ENCODE measurements around the gene ZFHX3.

The ZFHX3 gene

DNA sequence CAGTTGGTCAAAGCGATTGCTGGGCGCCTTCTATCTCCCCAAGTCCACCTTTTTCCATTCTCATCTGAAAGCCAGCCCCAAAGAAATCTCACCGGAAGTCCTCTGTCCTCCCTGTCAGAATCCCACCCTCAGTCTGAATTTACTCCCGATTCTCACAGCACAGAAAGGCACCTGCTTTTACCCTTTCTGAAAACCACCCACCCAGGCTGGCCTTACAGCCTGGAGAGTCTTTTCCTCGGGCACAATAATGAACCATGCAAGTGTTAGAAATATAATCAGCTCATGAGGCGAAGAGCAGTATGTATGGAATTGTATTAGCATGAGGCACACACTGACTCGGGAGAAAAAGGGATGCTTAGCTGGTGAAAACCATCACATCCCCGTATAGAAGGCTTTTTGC is 1.2 kb upstream of the ZFHX3 start:
- POLR2A ChIA-PET (ENCODE audit: low non-redundant PET), result no interaction called here
- peak overlapping the region; percentile 98 for H3K27ac ChIP-seq
- CTCF ChIA-PET, result interaction anchor here (0.6 kb wide), 1 partner anchor 100 kb away, joined by 3 read pairs; no protein-coding TSS in a partner anchor
- no peak for DNase-seq (ENCODE audit: low spot score)
- TF ChIP-seq, protein P1, sequence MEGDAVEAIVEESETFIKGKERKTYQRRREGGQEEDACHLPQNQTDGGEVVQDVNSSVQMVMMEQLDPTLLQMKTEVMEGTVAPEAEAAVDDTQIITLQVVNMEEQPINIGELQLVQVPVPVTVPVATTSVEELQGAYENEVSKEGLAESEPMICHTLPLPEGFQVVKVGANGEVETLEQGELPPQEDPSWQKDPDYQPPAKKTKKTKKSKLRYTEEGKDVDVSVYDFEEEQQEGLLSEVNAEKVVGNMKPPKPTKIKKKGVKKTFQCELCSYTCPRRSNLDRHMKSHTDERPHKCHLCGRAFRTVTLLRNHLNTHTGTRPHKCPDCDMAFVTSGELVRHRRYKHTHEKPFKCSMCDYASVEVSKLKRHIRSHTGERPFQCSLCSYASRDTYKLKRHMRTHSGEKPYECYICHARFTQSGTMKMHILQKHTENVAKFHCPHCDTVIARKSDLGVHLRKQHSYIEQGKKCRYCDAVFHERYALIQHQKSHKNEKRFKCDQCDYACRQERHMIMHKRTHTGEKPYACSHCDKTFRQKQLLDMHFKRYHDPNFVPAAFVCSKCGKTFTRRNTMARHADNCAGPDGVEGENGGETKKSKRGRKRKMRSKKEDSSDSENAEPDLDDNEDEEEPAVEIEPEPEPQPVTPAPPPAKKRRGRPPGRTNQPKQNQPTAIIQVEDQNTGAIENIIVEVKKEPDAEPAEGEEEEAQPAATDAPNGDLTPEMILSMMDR (conservative IDR thresholded peaks at IDR 0.05; ENCODE audit: low read depth), result no peak

DNA sequence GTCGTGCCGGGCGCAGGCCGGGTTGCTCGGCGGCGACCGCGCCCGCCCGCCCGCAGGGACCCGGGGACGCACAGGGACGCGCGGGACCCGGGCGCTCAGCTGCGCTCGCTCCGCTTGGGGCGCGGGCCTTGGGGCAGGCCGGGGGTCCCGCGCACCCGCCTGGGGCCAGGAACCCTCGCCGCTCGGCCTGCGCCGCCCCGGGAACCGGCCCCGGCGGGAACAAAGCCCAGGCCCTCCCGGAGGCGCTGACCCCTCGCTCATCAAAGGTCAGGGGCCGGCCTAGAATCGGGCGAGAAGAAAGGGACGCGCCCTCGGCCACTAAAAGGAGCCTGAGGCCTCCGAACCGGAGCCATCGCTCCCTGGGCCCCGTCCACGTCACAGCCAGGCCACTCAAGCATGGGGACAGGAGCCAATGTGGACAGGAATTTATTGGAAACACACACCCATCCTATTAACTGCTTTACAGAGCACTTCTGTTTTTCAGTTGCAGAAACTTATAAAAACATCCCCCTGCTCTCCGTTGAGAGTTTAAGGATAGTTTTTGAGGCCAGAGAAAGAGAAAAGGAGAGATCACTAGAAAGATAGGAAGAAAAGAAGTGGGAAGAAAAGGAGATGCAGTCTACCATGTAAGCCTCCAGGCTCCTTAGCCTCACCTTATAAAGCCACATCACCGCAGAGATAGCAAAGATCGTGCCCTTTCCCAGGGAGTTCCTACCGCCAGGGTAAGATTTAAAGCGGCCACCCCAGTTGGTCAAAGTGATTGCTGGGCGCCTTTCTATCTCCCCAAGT is 558 bp upstream of the ZFHX3 start:
- TF ChIP-seq, protein P1 (conservative IDR thresholded peaks at IDR 0.05; ENCODE audit: low read depth), result peak; percentile 15; the same call in 1 of the 2 replicates
- ChIA-PET CTCF (no interaction called here), POLR2A (ENCODE audit: low non-redundant PET) (no interaction called here)
- peak overlapping the region; percentile 98 for H3K27ac ChIP-seq
- DNase-seq (ENCODE audit: low spot score), result no peak

DNA sequence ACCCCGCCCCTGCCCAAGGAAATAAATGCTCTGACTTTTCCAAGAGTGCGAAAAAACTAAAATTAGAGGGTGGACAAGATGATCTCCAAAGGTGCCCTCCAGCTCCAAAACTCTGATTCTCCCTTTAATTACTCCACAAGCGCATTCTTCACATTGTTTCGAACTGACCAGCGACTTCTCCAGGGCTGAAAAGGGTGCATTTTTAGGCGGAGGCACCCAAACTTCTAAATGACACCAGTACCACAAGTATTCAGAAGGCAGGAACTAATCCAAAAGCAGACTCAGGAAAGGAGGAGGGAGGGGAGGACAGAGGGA is 750 bp downstream of the ZFHX3 start:
- CTCF ChIA-PET, result interaction anchor here (0.5 to 0.7 kb wide), 3 partner anchors 86 to 954 kb away, joined by 3 to 9 read pairs (median 3); partner anchors contain the start of genes DHX38 and TXNL4B
- POLR2A ChIA-PET (ENCODE audit: low non-redundant PET), result no interaction called here
- H3K27ac ChIP-seq, result peak overlapping the region; percentile 98
- DNase-seq (ENCODE audit: low spot score), result no peak
- TF ChIP-seq, protein P1 (conservative IDR thresholded peaks at IDR 0.05; ENCODE audit: low read depth), result no peak

DNA sequence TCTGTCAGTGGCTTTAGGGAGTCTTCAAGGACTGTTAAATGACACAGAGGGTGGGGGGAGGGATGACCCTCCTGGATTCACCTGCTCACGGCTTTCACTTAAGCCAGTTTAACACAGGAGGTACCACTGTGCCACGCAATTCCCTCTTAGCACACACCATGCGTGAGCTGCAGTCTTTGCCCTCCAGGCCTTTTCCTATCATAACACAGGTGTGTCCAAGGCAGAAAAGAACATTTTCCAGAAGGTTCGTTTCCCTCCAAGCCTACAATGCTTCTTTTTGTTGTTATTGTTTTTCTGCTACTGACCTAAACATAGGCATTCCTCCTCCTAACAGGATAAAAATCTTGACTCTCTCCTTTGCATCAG is 1.1 kb downstream of the ZFHX3 start:
- H3K27ac ChIP-seq, result peak overlapping the region; percentile 98
- ChIA-PET POLR2A (ENCODE audit: low non-redundant PET) (no interaction called here), CTCF (interaction anchor here (0.5 to 0.7 kb wide), 2 partner anchors 389 to 953 kb away, joined by 3 to 5 read pairs; partner anchors contain the start of genes DHX38 and TXNL4B)

DNA sequence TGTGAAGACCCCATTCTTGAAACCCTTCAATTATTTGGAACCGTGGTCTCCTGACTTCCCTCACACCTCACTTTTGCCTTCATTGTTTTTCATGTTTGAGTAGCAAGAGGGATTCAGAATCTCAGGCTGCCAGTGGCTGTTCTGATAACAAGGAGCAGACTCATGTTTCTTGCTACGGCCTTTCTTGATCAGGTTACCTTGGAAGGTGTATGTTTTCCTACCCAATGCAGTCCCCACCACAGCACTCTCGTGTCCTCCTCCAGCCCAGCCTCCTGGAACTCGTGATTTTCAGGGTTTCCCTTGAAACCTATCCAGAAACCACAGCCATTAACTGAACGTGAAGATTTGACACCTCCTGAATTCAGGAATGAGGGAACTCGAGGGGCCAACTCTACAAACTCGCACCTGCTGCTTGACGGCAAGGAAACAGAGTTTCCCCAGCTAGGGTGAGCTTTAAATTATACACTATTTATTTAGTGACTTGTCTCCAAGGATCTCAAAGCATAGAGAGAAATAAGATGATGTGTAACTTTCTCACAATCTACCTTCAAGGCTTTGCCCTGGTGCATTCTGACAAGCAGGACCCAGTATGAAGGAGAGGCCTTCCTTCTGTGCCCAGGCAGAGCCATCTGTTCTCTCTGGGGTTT is 1.6 kb downstream of the ZFHX3 start:
- POLR2A ChIA-PET (ENCODE audit: low non-redundant PET), result no interaction called here
- CTCF ChIA-PET, result interaction anchor here (0.5 to 0.6 kb wide), 2 partner anchors 126 to 388 kb away, joined by 4 to 5 read pairs; no protein-coding TSS in a partner anchor
- TF ChIP-seq, protein P1 (conservative IDR thresholded peaks at IDR 0.05; ENCODE audit: low read depth), result no peak
- peak overlapping the region; percentile 98 for H3K27ac ChIP-seq
- DNase-seq (ENCODE audit: low spot score), result no peak

More for the DNA sequence above, 1.1 kb downstream of the ZFHX3 start:
- TF ChIP-seq, protein P1 (conservative IDR thresholded peaks at IDR 0.05; ENCODE audit: low read depth), result no peak
- no peak for DNase-seq (ENCODE audit: low spot score)

DNA sequence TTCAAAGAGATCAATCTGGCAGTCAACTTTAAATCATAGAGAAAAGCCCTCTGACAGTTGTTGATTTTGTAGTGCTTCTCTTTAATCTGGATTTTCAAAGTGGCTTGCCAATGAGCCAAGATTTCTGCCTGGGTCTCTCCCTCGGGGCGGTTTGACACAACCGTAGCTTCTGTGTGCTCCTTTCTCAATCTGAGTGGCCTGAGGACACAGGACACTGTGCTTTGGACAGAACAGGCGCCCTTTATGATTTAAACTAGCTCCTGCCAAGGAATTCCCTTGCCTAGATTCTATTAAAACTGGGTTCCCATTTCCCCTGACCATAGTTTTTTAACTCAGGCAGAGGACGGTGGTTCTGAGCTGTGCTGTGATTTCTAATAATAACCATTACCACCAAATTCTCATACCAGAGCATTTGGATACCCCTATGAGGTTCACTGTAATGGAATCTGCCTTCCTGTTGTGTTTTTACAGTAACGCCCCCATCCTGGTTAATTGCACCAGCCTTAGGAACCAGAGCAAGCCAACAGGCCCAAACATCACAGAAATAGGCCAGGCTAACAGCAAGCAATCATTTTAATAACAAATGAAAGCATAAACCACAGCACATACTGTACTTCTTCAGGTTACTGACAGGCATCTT is 4.0 kb downstream of the ZFHX3 start:
- H3K27ac ChIP-seq, result no peak overlapping the region
- DNase-seq (ENCODE audit: low spot score), result no peak
- POLR2A ChIA-PET (ENCODE audit: low non-redundant PET), result no interaction called here
- CTCF ChIA-PET, result interaction anchor here (0.7 kb wide), 1 partner anchor 133 kb away, joined by 3 read pairs; no protein-coding TSS in a partner anchor
- TF ChIP-seq, protein P1 (conservative IDR thresholded peaks at IDR 0.05; ENCODE audit: low read depth), result no peak

All from RWPE1 (cell line).